ENCODE measurements around the gene DAB2IP.

Gene DAB2IP

GRCh38 chr9:121686930-121687541 is 35.6 kb downstream of the DAB2IP start:
- peak; percentile 16 to 66 for DNase-seq

GRCh38 chr9:121688146-121688680 is 36.8 kb downstream of the DAB2IP start:
- DNase-seq, result no peak

GRCh38 chr9:121688681-121689080 is 37.2 kb downstream of the DAB2IP start:
- DNase-seq, result no peak

- DNase-seq, result no peak
Observed at GRCh38 chr9:121689461-121690157, 38.2 kb downstream of the DAB2IP start.

- no peak for DNase-seq
Observed at GRCh38 chr9:121690316-121690715, 38.9 kb downstream of the DAB2IP start.

GRCh38 chr9:121690766-121691165 is 39.3 kb downstream of the DAB2IP start:
- DNase-seq, result no peak

GRCh38 chr9:121691890-121692289 is 40.5 kb downstream of the DAB2IP start:
- no peak for DNase-seq

- DNase-seq, result no peak
Observed at GRCh38 chr9:121692606-121693387, 41.4 kb downstream of the DAB2IP start.

GRCh38 chr9:121693388-121693670 is 41.9 kb downstream of the DAB2IP start:
- no peak for DNase-seq

GRCh38 chr9:121694001-121694400 is 42.6 kb downstream of the DAB2IP start:
- no peak for DNase-seq

GRCh38 chr9:121694600-121694999 is 43.2 kb downstream of the DAB2IP start:
- DNase-seq, result no peak

GRCh38 chr9:121696930-121697329 is 45.5 kb downstream of the DAB2IP start:
- DNase-seq, result peak in 1 of 2 donors; percentile 4

- DNase-seq, result peak; percentile 11 to 12
Observed at GRCh38 chr9:121698627-121699570, 47.5 kb downstream of the DAB2IP start.

- DNase-seq, result no peak
Observed at GRCh38 chr9:121699571-121700164, 48.2 kb downstream of the DAB2IP start.

GRCh38 chr9:121700165-121700831 is 48.9 kb downstream of the DAB2IP start:
- peak in 1 of 2 donors; percentile 9 for DNase-seq

- DNase-seq, result no peak
Observed at GRCh38 chr9:121700832-121701419, 49.5 kb downstream of the DAB2IP start.

GRCh38 chr9:121701736-121702261 is 50.4 kb downstream of the DAB2IP start:
- DNase-seq, result no peak

- no peak for DNase-seq
Observed at GRCh38 chr9:121703014-121703734, 51.7 kb downstream of the DAB2IP start.

GRCh38 chr9:121704281-121704680 is 52.8 kb downstream of the DAB2IP start:
- DNase-seq, result no peak

GRCh38 chr9:121706149-121706750 is 54.8 kb downstream of the DAB2IP start:
- no peak for DNase-seq
